ENCODE results near the gene ZNF33B.

DNA sequence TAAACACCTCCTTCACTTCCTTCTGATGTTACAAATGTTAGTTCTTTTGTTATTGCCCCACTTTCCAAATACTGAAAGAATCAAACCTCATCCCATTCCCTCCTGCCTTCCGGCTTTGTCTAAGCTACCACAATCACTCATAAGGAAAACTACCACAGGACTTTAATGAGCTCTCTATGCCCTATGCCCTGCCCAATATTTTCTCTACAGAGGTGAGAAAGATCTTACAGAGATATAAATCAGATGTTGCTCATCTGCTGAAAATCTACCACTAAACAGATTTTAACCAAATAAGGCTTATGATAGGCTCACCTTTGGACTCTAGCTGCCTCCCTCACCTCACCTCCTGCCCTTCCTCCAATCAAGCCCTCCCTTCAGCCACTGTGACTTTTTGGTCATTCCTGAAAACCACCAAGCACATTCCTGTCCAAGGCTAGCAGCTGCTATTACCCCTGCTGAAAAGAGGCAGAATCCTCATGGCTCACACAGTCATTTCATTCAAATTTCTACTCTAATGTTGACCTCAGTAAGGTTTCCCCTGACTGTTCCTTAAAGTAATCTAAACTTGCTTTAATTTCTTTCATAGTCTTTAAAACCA, 7.7 kb downstream of the ZNF33B start:
- no peak for TF ChIP-seq POLR2A (IDR thresholded peaks at IDR 0.05)
- TF ChIP-seq, protein P1, sequence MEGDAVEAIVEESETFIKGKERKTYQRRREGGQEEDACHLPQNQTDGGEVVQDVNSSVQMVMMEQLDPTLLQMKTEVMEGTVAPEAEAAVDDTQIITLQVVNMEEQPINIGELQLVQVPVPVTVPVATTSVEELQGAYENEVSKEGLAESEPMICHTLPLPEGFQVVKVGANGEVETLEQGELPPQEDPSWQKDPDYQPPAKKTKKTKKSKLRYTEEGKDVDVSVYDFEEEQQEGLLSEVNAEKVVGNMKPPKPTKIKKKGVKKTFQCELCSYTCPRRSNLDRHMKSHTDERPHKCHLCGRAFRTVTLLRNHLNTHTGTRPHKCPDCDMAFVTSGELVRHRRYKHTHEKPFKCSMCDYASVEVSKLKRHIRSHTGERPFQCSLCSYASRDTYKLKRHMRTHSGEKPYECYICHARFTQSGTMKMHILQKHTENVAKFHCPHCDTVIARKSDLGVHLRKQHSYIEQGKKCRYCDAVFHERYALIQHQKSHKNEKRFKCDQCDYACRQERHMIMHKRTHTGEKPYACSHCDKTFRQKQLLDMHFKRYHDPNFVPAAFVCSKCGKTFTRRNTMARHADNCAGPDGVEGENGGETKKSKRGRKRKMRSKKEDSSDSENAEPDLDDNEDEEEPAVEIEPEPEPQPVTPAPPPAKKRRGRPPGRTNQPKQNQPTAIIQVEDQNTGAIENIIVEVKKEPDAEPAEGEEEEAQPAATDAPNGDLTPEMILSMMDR (IDR thresholded peaks at IDR 0.05) = no peak
